Adrenal gland (tissue), 12 donors: Measurements from ENCODE around the gene GJA4. TPM values are rescaled to one million over a fixed set of nuclear protein-coding genes. Genes with fewer than 3 reads are reported as not detected.

Experiments
- DNase-seq, 7 donors: peaks; one replicate each; pipeline ENCODE4 v3.0.0-alpha.2; 2019 to 2020
- H3K27ac ChIP-seq, 5 donors: fragments of 200-600 bp; sonication (generic) in 4 of 5; 1 replicate in 3 of 5; 2 replicates in 2 of 5; pipeline versions ENCODE4 v1.5.1 to v1.8.0; 2016 to 2020; ENCODE audit warnings: mild to moderate bottlenecking in 1 of 5
- H3K27me3 ChIP-seq: fragments of 200-600 bp; 2 replicates; pipeline ENCODE4 v1.8.0; 2021
- H3K36me3 ChIP-seq, 2 donors: fragments of 200-600 bp; replicated peaks in 1 of 2; 1 replicate in 1 of 2; 2 replicates in 1 of 2; pipeline versions ENCODE4 v1.5.1 to v1.8.0; 2018 to 2022
- H3K4me1 ChIP-seq, 2 donors: fragments of 200-600 bp; replicated peaks in 1 of 2; 1 replicate in 1 of 2; 2 replicates in 1 of 2; pipeline versions ENCODE4 v1.5.1 to v1.8.0; 2018 to 2021
- H3K4me3 ChIP-seq, 4 donors: fragments of 200-600 bp; sonication (generic) in 3 of 4; one replicate each; pipeline ENCODE4 v1.5.1; 2016 to 2018
- H3K9me3 ChIP-seq, 3 donors: fragments of 200-600 bp; sonication (generic) in 1 of 3; replicated peaks in 1 of 3; 1 replicate in 2 of 3; 2 replicates in 1 of 3; pipeline versions ENCODE4 v1.5.1 to v1.8.0; 2016 to 2021
- POLR2A ChIP-seq, 2 donors: fragments of 450-650 bp; IDR thresholded peaks; one replicate each; pipeline ENCODE4 v1.6.1; 2017; ENCODE audit warnings: antibody characterized with exemption in 2 of 2, mild to moderate bottlenecking in 2 of 2, moderate library complexity in 1 of 2
- WGBS, 4 donors: extraction: QIAGEN DNeasy Blood & Tissue Kit in 2 of 4; methylation state at CpG; one replicate each; pipeline versions ENCODE4 v1.1.5 to v1.1.7; 2013 to 2017; 5-methylcytosine and 5-hydroxymethylcytosine counted together
- intact Hi-C, 2 donors: fragments of 100-400 bp; cut with DNase I; formaldehyde crosslinking; loops; one replicate each; pipeline versions ENCODE4 v1.14.1 to v1.15.0; 2022 to 2023
- polyA plus RNA-seq, 3 donors: library from polyadenylated mRNA; stranded (reverse); fragments of 200-250 nt in 2 of 3; fragments of 350-450 nt in 1 of 3; fragmentation: Illumina TruSeq in 1 of 3; extraction: RNeasy Lipid Tissue Mini Kit (QIAGEN cat#74804) in 1 of 3; gene quantifications; one replicate each; pipeline ENCODE4 v1.2.3, GENCODE V29; 2013 to 2014
- total RNA-seq, 9 donors: library from RNA; depleted of rRNA in 4 of 9; stranded (reverse); fragments of >200 nt in 4 of 9; fragments of 120-200 nt in 1 of 9; fragmentation: NEBNext Ultra II Directional in 1 of 9; extraction: Animal tissue kit (Norgen Biotek cat#: 25700) in 1 of 9; gene quantifications; one replicate each; pipeline versions ENCODE4 v1.1.0 to v1.2.4, GENCODE V29; 2013 to 2023
- TF ChIP-seq, protein P1 (sequence below), 6 experiments: fragments of 450-650 bp in 4 of 6; fragments of 200-600 bp in 2 of 6; sonication (generic) in 1 of 6; IDR thresholded peaks; 1 replicate in 5 of 6; 2 replicates in 1 of 6; pipeline versions ENCODE4 v1.5.1 to v1.8.0; 2016 to 2021; ENCODE audit warnings: antibody characterized with exemption in 6 of 6, mild to moderate bottlenecking in 2 of 6, moderate library complexity in 1 of 6
- donor health status: healthy with polysubstance abuse.
- donor health status: Bipolar disorder and iron deficiency.
- donor health status: DM: yes; HTN: yes; CAD: no.
- donor health status: DM: no; HTN: no; CAD: no.
- donor health status: DM: no; HTN: no; CAD: no.
- donor health status: DM: yes; HTN: yes; CAD: no.

The GJA4 gene
- total and polyA plus RNA-seq, 12 donors: 4.8 to 68.4 (median 19.7) TPM

DNA sequence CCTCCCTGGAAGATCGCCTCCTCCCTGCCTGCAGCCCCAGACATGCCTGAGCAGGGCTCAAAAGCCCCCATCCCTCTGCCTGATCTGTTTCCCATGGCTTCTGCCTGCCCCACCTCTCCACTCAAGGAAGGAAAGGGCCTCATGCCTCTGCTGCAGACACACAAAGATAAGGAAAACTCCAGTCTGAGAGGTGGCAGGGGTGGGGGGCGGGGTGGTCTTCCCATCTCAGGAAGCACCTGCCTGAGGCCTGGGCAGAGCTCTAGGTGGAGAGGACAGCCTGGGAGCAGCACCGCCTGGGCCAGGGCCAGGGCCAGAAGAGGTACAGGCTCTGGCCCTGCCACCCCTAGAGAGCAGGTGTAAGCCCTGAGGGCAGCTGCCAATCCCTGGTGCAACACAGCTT, 15.9 kb upstream of the GJA4 start:
- H3K36me3 ChIP-seq: no peaks in the 10 kb centered on the region
- 72 to 88% (median 75%) methylated on average over 1 to 3 of the region's 3 CpGs for WGBS, 4 donors
- peaks cover 0 to 9% of the 10 kb centered on the region in 2 donors for H3K4me1 ChIP-seq
- intact Hi-C loops: no loop called here
- H3K9me3 ChIP-seq: no peaks in the 10 kb centered on the region
- H3K27me3 ChIP-seq: peaks cover 14% of the 10 kb centered on the region
- no peak for TF ChIP-seq POLR2A (IDR thresholded peaks at IDR 0.05)
- TF ChIP-seq, protein P1, sequence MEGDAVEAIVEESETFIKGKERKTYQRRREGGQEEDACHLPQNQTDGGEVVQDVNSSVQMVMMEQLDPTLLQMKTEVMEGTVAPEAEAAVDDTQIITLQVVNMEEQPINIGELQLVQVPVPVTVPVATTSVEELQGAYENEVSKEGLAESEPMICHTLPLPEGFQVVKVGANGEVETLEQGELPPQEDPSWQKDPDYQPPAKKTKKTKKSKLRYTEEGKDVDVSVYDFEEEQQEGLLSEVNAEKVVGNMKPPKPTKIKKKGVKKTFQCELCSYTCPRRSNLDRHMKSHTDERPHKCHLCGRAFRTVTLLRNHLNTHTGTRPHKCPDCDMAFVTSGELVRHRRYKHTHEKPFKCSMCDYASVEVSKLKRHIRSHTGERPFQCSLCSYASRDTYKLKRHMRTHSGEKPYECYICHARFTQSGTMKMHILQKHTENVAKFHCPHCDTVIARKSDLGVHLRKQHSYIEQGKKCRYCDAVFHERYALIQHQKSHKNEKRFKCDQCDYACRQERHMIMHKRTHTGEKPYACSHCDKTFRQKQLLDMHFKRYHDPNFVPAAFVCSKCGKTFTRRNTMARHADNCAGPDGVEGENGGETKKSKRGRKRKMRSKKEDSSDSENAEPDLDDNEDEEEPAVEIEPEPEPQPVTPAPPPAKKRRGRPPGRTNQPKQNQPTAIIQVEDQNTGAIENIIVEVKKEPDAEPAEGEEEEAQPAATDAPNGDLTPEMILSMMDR (IDR thresholded peaks at IDR 0.05): no peak
- H3K27ac ChIP-seq: no peak overlapping the region
- H3K4me3 ChIP-seq: no peak overlapping the region
- DNase-seq: no peak

DNA sequence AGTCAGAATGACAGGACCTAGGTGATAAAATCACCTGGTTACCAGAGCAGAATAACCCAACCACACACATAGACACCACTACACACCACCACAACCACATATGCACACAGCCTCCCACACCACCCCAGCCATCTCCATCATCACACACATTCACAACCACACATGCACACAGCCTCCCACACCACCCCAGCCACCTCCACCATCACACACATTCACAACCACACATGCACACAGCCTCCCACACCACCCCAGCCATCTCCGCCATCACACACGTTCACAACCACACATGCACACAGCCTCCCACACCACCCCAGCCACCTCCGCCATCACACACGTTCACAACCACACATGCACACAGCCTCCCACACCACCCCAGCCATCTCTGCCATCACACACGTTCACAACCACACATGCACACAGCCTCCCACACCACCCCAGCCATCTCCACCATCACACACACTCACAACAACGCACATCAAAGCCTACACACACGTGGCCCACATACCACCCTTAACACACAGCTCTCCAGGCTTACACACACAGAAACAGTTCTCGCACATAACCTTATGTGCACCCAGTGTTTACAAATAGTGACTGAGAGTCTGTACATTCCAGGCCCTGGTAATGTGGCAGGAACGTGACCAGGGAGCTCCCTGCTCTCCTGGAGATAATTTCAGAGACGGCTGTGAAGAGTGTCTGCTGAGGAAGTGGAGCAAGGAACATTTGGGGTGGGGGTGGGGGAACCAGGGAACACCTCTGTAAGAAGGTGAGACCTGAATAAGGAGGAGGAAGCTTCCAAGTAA, 15.1 kb upstream of the GJA4 start:
- Histone ChIP-seq H3K36me3 (no peaks in the 10 kb centered on the region), H3K4me3 (no peak overlapping the region), H3K27me3 (peaks cover 21% of the 10 kb centered on the region), H3K27ac (no peak overlapping the region), H3K9me3 (no peaks in the 10 kb centered on the region), H3K4me1 (peaks cover 0 to 9% of the 10 kb centered on the region in 2 donors)
- no peak for DNase-seq
- TF ChIP-seq, protein P1 (IDR thresholded peaks at IDR 0.05): no peak
- no peak for TF ChIP-seq POLR2A (IDR thresholded peaks at IDR 0.05)
- 54 to 73% (median 63%) methylated on average over 10 of the region's 10 CpGs for WGBS, 4 donors
- intact Hi-C loops: no loop called here

DNA sequence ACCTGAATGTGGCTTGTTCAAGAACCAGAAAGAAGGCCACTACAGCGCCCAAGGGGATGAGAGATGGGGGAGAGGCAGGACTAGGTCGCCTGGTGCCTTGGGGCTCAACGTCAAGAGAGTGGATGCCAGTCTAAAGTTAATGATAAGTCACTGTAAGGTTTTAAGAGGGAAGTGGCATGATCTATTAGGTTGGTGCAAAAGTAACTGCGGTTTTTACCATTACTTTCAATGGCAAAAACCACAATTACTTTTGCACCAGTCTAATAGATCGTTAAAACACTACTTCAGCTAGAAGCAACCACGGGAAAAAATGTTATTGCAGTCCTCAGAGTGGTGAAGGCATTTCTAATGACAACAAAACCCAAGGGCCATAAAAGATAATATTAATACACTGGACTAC, 14.4 kb upstream of the GJA4 start:
- Histone ChIP-seq H3K27ac (no peak overlapping the region), H3K4me3 (no peak overlapping the region), H3K36me3 (no peaks in the 10 kb centered on the region), H3K9me3 (no peaks in the 10 kb centered on the region), H3K27me3 (peaks cover 21% of the 10 kb centered on the region), H3K4me1 (peaks cover 0 to 9% of the 10 kb centered on the region in 2 donors)
- intact Hi-C loops: no loop called here
- no peak for TF ChIP-seq POLR2A (IDR thresholded peaks at IDR 0.05)
- TF ChIP-seq, protein P1 (IDR thresholded peaks at IDR 0.05): no peak
- WGBS, 4 donors: 70 to 85% (median 81%) methylated on average over 6 of the region's 6 CpGs
- no peak for DNase-seq

DNA sequence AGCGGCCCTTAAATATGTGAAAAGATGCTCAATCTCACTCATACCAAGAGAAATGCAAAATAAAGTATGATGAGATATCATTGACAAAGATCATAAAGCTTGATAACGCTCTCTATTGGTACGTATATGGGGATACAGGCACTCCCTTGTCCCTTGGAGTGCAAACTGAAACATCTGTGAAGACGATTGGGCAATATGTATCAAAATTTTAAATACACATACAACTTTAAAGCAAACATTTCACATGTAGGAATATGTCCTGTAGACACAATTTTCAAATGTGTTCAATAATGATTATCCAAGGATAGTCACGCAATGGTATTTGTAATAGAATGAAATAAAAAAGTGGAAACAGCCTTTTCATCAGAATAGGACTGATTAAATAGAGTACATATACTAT, 13.8 kb upstream of the GJA4 start:
- no peak for DNase-seq
- WGBS, 4 donors: 84 to 94% (median 91%) methylated on average over 5 of the region's 5 CpGs
- Histone ChIP-seq H3K4me1 (peaks cover 0 to 9% of the 10 kb centered on the region in 2 donors), H3K4me3 (no peak overlapping the region), H3K27me3 (peaks cover 21% of the 10 kb centered on the region), H3K27ac (no peak overlapping the region), H3K36me3 (no peaks in the 10 kb centered on the region), H3K9me3 (no peaks in the 10 kb centered on the region)
- TF ChIP-seq, protein P1 (IDR thresholded peaks at IDR 0.05): no peak
- no peak for TF ChIP-seq POLR2A (IDR thresholded peaks at IDR 0.05)
- intact Hi-C loops: no loop called here
